Esophagus squamous epithelium (tissue), 5 donors: ENCODE measurements around the gene TULP4. TPM values are rescaled to one million over a fixed set of nuclear protein-coding genes. Genes with fewer than 3 reads are reported as not detected.

Experiments used
- DNase-seq: peaks from one replicate; lab custom pipeline; 2025; lab: John Stamatoyannopoulos, UW
- H3K27ac ChIP-seq, 4 donors: fragments of 200-600 bp; sonication (generic); one replicate each; pipeline ENCODE4 v1.5.1; 2016 to 2019; ENCODE audit warnings: mild to moderate bottlenecking in 1 of 4
- H3K27me3 ChIP-seq, 4 donors: fragments of 200-600 bp; sonication (generic); 1 replicate in 3 of 4; 2 replicates in 1 of 4; pipeline versions ENCODE4 v1.5.1 to v1.6.0; 2017 to 2021; ENCODE audit warnings: antibody characterized with exemption in 1 of 4
- H3K36me3 ChIP-seq, 3 donors: fragments of 200-600 bp; sonication (generic); one replicate each; pipeline ENCODE4 v1.5.1; 2016 to 2019
- H3K4me1 ChIP-seq, 3 donors: fragments of 200-600 bp; sonication (generic); one replicate each; pipeline ENCODE4 v1.5.1; 2017 to 2019
- H3K4me3 ChIP-seq, 4 donors: fragments of 200-600 bp; sonication (generic); 1 replicate in 3 of 4; 2 replicates in 1 of 4; pipeline ENCODE4 v1.5.1; 2016 to 2019; ENCODE audit warnings: mild to moderate bottlenecking in 2 of 4, moderate library complexity in 1 of 4
- H3K9me3 ChIP-seq, 3 donors: fragments of 200-600 bp; sonication (generic); one replicate each; pipeline ENCODE4 v1.5.1; 2016 to 2019
- POLR2A ChIP-seq, 4 donors: fragments of 450-650 bp; IDR thresholded peaks; one replicate each; pipeline ENCODE4 v1.6.1; 2017; ENCODE audit warnings: antibody characterized with exemption in 4 of 4, mild to moderate bottlenecking in 4 of 4, moderate library complexity in 3 of 4
- WGBS, 2 donors: methylation state at CpG; one replicate each; pipeline ENCODE4 v1.1.5; 2018; 5-methylcytosine and 5-hydroxymethylcytosine counted together
- intact Hi-C: fragments of 100-400 bp; cut with DNase I; formaldehyde crosslinking; loops from one replicate; pipeline ENCODE4 v1.15.0; 2022
- small RNA-seq, 4 donors: library from RNA; depleted of rRNA; stranded (forward); fragments of <200 nt; gene quantifications; one replicate each; pipeline ENCODE3, GENCODE V24; 2016
- total RNA-seq, 4 donors: library from RNA; depleted of rRNA; stranded (reverse); fragments of >200 nt; gene quantifications; one replicate each; pipeline ENCODE4 v1.1.0, GENCODE V29; 2016
- TF ChIP-seq, protein P1 (sequence below), 6 experiments: fragments of 450-650 bp in 4 of 6; fragments of 200-600 bp in 2 of 6; sonication (generic) in 2 of 6; IDR thresholded peaks; one replicate each; pipeline ENCODE4 v1.5.1; 2016 to 2019; ENCODE audit warnings: antibody characterized with exemption in 6 of 6, mild to moderate bottlenecking in 4 of 6, moderate library complexity in 4 of 6
- donor health status: DM: yes; HTN: yes; CAD: no.

Gene TULP4
- total RNA-seq, 4 donors from 2014 or later: 50.9 to 104 (median 59.2) TPM

DNA sequence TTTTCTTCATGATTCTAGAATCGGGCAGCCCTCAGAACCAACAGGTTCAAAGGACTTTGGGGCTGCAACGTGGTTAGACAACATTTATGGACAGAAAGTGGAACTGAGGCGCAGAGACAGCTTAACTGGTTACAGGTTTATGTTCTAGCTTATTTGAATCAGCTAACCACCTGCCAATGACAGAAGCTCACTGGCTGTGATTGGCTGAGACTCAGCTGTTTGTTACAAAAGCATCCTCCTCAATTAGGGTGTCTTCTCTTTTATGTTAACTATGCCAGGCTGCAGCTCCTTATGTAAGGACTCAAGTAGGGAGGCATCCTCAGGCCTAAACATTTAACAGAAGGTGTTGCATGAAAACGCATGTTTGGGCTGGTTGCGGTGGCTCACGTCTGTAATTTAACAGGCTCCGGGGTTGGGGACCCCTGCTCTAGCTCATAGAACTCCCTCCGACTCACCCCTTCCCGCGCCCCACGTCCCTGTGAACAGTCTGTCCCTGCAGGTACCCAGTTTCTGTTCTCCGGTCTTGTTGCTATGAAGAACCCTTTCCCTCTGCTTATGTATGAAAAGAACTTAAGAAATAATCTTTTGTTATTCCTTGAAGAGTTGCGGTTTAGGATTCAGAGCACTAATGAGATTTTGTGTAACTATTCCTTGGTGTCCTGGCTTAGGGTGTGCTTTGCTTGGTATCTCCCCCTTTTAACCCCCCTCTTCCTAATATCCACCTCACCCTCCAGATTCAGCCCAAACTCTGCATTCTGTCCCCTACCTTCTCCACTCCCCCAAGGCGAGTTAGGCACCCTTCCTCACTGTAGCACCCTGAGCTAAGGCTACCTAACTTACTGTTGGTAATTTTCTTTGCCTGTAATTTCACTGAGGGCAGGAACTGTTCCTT, 246.4 kb downstream of the TULP4 start:
- Histone ChIP-seq H3K4me3 (no peak overlapping the region), H3K27ac (peak overlapping the region in 1 of 4 donors; percentile 96), H3K4me1 (peaks cover 10 to 42% (median 18%) of the 10 kb centered on the region in 3 donors), H3K9me3 (no peaks in the 10 kb centered on the region), H3K36me3 (no peaks in the 10 kb centered on the region), H3K27me3 (peaks cover 0 to 6% (median 0%) of the 10 kb centered on the region in 4 donors)
- DNase-seq: no peak
- no peak for TF ChIP-seq POLR2A (IDR thresholded peaks at IDR 0.05)
- TF ChIP-seq, protein P1, sequence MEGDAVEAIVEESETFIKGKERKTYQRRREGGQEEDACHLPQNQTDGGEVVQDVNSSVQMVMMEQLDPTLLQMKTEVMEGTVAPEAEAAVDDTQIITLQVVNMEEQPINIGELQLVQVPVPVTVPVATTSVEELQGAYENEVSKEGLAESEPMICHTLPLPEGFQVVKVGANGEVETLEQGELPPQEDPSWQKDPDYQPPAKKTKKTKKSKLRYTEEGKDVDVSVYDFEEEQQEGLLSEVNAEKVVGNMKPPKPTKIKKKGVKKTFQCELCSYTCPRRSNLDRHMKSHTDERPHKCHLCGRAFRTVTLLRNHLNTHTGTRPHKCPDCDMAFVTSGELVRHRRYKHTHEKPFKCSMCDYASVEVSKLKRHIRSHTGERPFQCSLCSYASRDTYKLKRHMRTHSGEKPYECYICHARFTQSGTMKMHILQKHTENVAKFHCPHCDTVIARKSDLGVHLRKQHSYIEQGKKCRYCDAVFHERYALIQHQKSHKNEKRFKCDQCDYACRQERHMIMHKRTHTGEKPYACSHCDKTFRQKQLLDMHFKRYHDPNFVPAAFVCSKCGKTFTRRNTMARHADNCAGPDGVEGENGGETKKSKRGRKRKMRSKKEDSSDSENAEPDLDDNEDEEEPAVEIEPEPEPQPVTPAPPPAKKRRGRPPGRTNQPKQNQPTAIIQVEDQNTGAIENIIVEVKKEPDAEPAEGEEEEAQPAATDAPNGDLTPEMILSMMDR (IDR thresholded peaks at IDR 0.05): no peak
- WGBS, 2 donors: 87 to 93% methylated on average over 14 of the region's 14 CpGs
- intact Hi-C loops: no loop called here

DNA sequence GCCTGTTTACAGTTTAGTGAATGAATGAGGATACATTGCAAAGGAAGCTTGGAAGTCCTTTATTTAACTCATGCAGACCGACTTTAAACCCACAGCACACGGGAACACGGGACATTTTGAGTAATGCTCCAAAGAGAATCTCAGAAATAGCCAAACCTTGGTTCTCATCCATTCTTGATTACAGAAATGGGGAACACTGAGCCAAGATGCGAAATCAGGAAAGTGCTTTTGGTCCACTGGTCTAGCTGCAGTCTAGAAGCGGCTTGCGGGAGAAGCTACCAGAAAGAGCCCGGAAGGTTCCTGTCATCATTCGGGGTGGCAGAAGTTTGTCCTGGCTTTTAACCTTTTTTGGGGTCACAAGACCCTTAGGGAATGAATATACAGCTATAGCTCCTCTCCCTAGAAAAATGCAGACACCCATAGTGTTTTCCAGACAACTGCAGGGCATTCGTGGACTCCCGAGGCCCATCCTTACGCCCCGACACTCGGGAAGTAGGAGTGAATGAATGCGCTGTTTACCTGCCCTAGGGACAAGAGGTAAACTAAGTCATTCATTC, 247.2 kb downstream of the TULP4 start:
- intact Hi-C loops: no loop called here

DNA sequence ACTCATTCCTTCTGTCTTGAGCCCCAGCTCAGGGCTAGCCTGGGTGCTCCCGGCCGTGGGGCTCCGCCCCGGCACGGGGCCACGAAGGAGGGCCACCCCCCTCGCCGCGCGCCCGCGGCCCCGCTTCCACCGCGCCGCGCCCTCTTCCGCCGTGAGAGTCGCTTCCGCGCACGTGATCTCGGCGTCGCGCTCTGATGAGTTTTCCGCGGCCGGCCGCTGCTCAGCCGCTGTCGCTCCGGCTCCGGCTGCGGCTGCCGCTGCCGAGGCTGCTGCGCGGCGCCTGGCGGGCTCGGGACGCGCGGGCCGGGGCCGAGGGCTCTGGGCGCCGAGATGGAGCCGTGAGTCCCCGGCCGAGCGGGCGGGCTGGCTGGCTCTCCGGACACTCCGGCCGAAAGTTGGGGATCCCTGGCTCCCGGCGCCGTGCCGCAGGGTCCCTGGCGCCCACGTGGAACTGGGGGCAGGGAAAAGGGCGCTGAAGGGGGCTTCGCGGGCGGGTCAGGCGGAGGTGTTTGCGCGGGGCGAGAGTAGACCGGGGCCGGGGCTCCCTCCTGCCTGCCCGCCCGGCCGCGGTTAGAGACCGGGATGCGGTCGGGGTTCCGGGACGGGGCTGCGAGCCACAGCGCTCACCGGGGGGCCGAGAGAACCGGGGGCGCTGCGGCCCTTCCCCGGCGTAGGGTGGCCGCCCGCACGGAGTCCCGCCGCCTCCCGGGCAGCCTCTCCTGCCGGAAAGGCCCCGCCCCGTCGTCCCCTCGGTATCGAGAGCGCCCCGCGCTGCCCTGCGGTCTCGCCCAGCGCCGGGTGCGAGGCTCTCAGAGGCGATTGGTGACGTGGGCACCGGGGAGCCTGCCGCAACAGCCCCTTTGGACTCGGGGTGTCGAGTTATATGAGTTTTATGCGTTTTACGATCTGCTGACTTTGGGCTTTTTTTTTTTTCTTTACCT, 247.9 kb downstream of the TULP4 start, which contains the start of gene TMEM181:
Gene TMEM181, plus strand, starts transcription at position 197 of the 941 bp plus-strand sequence. Its CDS starts 134 bp downstream, at position 331.
- Histone ChIP-seq H3K4me3 (peak within 1 kb of the TSS; percentile 90 to 100 (median 96)), H3K27me3 (peaks cover 0 to 6% (median 0%) of the 10 kb centered on the region in 4 donors), H3K27ac (peak within 1 kb of the TSS; percentile 91 to 96 (median 94)), H3K36me3 (no peaks in the 10 kb centered on the region), H3K9me3 (no peaks in the 10 kb centered on the region), H3K4me1 (peaks cover 10 to 51% (median 18%) of the 10 kb centered on the region in 3 donors)
- intact Hi-C loops: no loop called here
- TF ChIP-seq, protein P1 (IDR thresholded peaks at IDR 0.05): peak in 1 of 6 experiments; percentile 12
- peak in 3 of 4 donors; percentile 36 to 81 (median 75) for TF ChIP-seq POLR2A (IDR thresholded peaks at IDR 0.05)
- 0 to 1% methylated on average over 19 to 22 of the region's 120 CpGs for WGBS, 2 donors
- peak; percentile 9 for DNase-seq

More for the DNA sequence above, 247.2 kb downstream of the TULP4 start:
- no peak for TF ChIP-seq POLR2A (IDR thresholded peaks at IDR 0.05)
- TF ChIP-seq, protein P1 (IDR thresholded peaks at IDR 0.05): no peak
- Histone ChIP-seq H3K36me3 (no peaks in the 10 kb centered on the region), H3K4me3 (peak overlapping the region; percentile 90 to 100 (median 96)), H3K27me3 (peaks cover 0 to 6% (median 0%) of the 10 kb centered on the region in 4 donors), H3K4me1 (peaks cover 10 to 49% (median 18%) of the 10 kb centered on the region in 3 donors), H3K27ac (peak overlapping the region; percentile 91 to 96 (median 94)), H3K9me3 (no peaks in the 10 kb centered on the region)
- WGBS, 2 donors: 39 to 51% methylated on average over 11 to 14 of the region's 14 CpGs
- DNase-seq: no peak

DNA sequence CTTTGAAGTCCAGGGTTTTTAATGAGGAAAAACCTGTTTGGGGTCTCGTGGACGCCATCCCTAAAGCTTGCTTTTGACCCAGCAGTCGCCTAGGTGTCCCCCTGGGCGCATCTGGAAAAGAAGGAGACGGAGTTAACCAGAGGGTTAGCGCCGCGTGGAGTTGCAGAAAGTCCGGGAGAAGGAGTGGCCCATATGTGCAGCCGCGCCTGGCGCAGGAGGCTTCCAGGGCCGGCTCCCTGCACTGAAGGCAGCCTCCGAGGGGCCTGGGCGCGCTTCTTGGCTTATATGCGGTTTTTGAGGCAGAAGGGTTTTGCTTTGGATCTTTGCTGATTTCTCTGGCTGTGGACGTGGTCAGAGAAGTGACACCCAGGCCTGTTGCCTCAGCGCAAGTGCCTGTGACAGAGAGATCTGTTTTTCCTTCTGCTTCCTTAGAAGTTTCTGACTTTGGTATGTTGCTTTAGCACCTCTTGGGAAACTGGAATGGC, 248.6 kb downstream of the TULP4 start:
- Histone ChIP-seq H3K27ac (peak overlapping the region in 3 of 4 donors; percentile 91 to 96 (median 96)), H3K4me3 (peak overlapping the region; percentile 90 to 100 (median 96)), H3K9me3 (no peaks in the 10 kb centered on the region), H3K4me1 (peaks cover 10 to 51% (median 18%) of the 10 kb centered on the region in 3 donors), H3K36me3 (no peaks in the 10 kb centered on the region), H3K27me3 (peaks cover 0 to 6% (median 0%) of the 10 kb centered on the region in 4 donors)
- TF ChIP-seq, protein P1 (IDR thresholded peaks at IDR 0.05): no peak
- no peak for TF ChIP-seq POLR2A (IDR thresholded peaks at IDR 0.05)
- no peak for DNase-seq
- intact Hi-C loops: no loop called here
- 8 to 14% methylated on average over 4 to 5 of the region's 19 CpGs for WGBS, 2 donors

Small RNA genes lying within 50 kb of the gene (small RNA-seq; reads per million reads assigned to genes)
- gene RN7SL173P: 0 reads per million in 4 donors

Other genes starting within 250 kb of the TULP4 start
- gene SERAC1, start 144.2 kb upstream of the TULP4 start, total RNA-seq: 10 to 100 TPM in 2 of 4 donors, 1 to 10 TPM in 2; 5.2 to 14.9 (median 10.1) TPM
- gene GTF2H5, start 144.1 kb upstream of the TULP4 start, total RNA-seq: 1 to 10 TPM; 2.5 to 6.2 (median 3.5) TPM
- gene TMEM181, start 247.6 kb downstream of the TULP4 start, total RNA-seq: 10 to 100 TPM; 10.5 to 22.1 (median 16.8) TPM